Right renal cortex interstitium (tissue), 3 donors: ENCODE measurements around the gene DCXR. TPM values are rescaled to one million over a fixed set of nuclear protein-coding genes. Genes with fewer than 3 reads are reported as not detected.

ENCODE experiments used
- DNase-seq, 3 donors: peaks; one replicate each; pipeline ENCODE4 v3.0.0-alpha.2; 2013; ENCODE audit warnings: low read depth in 3 of 3, low spot score in 2 of 3
- polyA plus RNA-seq, 3 donors: library from polyadenylated mRNA; unstranded; fragments of 120-200 nt; gene quantifications; one replicate each; pipeline ENCODE4 v1.2.1, GENCODE V29; 2013; ENCODE audit not compliant: insufficient read length in 3 of 3

The DCXR gene
- polyA plus RNA-seq, 3 donors, result 79.3 to 90.0 (median 89.4) TPM

GRCh38 chr17:82076018-82076784 lies 38.7 kb upstream of the DCXR start:
- no peak for DNase-seq

GRCh38 chr17:82073446-82073845 lies 35.9 kb upstream of the DCXR start:
- no peak for DNase-seq

GRCh38 chr17:82072827-82073226 lies 35.3 kb upstream of the DCXR start:
- DNase-seq, result no peak

- no peak for DNase-seq
These were observed 33.1 kb upstream of the DCXR start for GRCh38 chr17:82070611-82071010.

GRCh38 chr17:82065638-82066303 lies 28.3 kb upstream of the DCXR start, which contains the start of gene DUS1L:
TSS of gene DUS1L (minus strand) at chr17:82065804. CDS start at chr17:82065059, 745 bp downstream.
- peak in 2 of 3 donors; percentile 15 to 16 for DNase-seq

GRCh38 chr17:82065193-82065637 lies 27.7 kb upstream of the DCXR start:
- no peak for DNase-seq

GRCh38 chr17:82064433-82065192 lies 27.1 kb upstream of the DCXR start:
- no peak for DNase-seq

- no peak for DNase-seq
These were observed 26.2 kb upstream of the DCXR start for GRCh38 chr17:82063424-82064415.

- DNase-seq, result no peak
These were observed 25.5 kb upstream of the DCXR start for GRCh38 chr17:82062984-82063368.

- DNase-seq, result no peak
These were observed 24.8 kb upstream of the DCXR start for GRCh38 chr17:82062076-82062983.

- no peak for DNase-seq
These were observed 23.8 kb upstream of the DCXR start for GRCh38 chr17:82061047-82061925.

- no peak for DNase-seq
These were observed 23.1 kb upstream of the DCXR start for GRCh38 chr17:82060614-82061013.

GRCh38 chr17:82060001-82060380 lies 22.5 kb upstream of the DCXR start:
- no peak for DNase-seq

- no peak for DNase-seq
These were observed 21.9 kb upstream of the DCXR start for GRCh38 chr17:82059272-82060000.

GRCh38 chr17:82058855-82059249 lies 21.4 kb upstream of the DCXR start:
- no peak for DNase-seq

GRCh38 chr17:82058230-82058854 lies 20.8 kb upstream of the DCXR start:
- no peak for DNase-seq
